Measurements from ENCODE around the gene AK1. TPM values are rescaled to one million over a fixed set of nuclear protein-coding genes. Genes with fewer than 3 reads are reported as not detected.

The AK1 gene
- total RNA-seq, 1 experiment from 2014 or later, result 34.4 TPM

DNA sequence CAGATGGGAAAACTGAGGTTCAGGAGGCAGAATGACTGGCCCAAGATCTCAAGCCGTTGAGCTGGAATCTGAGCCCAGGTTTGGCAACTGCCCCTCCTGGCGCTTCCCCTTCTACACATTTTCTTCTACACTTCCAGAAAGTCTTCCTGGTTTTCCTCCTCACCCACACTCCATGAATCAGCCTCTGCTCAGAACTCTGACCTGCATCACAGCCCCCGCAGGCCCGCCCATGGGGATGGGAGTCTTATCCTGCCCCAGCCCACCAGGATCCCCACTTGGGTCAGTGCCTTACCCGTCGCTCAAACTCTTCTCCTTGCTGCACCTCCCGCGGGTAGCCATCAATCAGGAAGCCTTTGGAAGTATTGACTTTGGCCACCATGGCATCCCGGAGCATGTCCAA is 5.9 kb downstream of the AK1 start:
- DNase-seq (ENCODE audit: low spot score), result no peak
- TF ChIP-seq TEAD4 (CRISPR knock-in tag; IDR thresholded peaks at IDR 0.05) (no peak), ZNF232 (CRISPR knock-in tag; IDR thresholded peaks at IDR 0.05) (no peak), SMAD4 (CRISPR knock-in tag; IDR thresholded peaks at IDR 0.05) (no peak), NFATC4 (CRISPR knock-in tag; IDR thresholded peaks at IDR 0.05) (no peak), ZNF219 (CRISPR knock-in tag; IDR thresholded peaks at IDR 0.05; ENCODE audit: borderline replicate concordance) (no peak), CREB1 (CRISPR knock-in tag; IDR thresholded peaks at IDR 0.05) (no peak), NR3C1 (CRISPR knock-in tag; conservative IDR thresholded peaks at IDR 0.05; ENCODE audit: low read depth) (no peak), EMX1 (CRISPR knock-in tag; IDR thresholded peaks at IDR 0.05) (no peak), TEAD1 (CRISPR knock-in tag; IDR thresholded peaks at IDR 0.05) (no peak), ATF1 (CRISPR knock-in tag; IDR thresholded peaks at IDR 0.05) (no peak), PRRX2 (CRISPR knock-in tag; IDR thresholded peaks at IDR 0.05) (no peak), MYBL2 (CRISPR knock-in tag; IDR thresholded peaks at IDR 0.05) (no peak), TP53 (CRISPR knock-in tag; IDR thresholded peaks at IDR 0.05) (no peak), ZNF396 (CRISPR knock-in tag; IDR thresholded peaks at IDR 0.05; ENCODE audit: borderline replicate concordance) (no peak)
- TF ChIP-seq, protein P1, sequence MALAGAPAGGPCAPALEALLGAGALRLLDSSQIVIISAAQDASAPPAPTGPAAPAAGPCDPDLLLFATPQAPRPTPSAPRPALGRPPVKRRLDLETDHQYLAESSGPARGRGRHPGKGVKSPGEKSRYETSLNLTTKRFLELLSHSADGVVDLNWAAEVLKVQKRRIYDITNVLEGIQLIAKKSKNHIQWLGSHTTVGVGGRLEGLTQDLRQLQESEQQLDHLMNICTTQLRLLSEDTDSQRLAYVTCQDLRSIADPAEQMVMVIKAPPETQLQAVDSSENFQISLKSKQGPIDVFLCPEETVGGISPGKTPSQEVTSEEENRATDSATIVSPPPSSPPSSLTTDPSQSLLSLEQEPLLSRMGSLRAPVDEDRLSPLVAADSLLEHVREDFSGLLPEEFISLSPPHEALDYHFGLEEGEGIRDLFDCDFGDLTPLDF (CRISPR knock-in tag; IDR thresholded peaks at IDR 0.05), result no peak
- TF ChIP-seq, protein P2, sequence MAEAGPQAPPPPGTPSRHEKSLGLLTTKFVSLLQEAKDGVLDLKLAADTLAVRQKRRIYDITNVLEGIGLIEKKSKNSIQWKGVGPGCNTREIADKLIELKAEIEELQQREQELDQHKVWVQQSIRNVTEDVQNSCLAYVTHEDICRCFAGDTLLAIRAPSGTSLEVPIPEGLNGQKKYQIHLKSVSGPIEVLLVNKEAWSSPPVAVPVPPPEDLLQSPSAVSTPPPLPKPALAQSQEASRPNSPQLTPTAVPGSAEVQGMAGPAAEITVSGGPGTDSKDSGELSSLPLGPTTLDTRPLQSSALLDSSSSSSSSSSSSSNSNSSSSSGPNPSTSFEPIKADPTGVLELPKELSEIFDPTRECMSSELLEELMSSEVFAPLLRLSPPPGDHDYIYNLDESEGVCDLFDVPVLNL (CRISPR knock-in tag; IDR thresholded peaks at IDR 0.05; ENCODE audit: borderline replicate concordance, low read depth), result no peak
- TF ChIP-seq, protein P3, sequence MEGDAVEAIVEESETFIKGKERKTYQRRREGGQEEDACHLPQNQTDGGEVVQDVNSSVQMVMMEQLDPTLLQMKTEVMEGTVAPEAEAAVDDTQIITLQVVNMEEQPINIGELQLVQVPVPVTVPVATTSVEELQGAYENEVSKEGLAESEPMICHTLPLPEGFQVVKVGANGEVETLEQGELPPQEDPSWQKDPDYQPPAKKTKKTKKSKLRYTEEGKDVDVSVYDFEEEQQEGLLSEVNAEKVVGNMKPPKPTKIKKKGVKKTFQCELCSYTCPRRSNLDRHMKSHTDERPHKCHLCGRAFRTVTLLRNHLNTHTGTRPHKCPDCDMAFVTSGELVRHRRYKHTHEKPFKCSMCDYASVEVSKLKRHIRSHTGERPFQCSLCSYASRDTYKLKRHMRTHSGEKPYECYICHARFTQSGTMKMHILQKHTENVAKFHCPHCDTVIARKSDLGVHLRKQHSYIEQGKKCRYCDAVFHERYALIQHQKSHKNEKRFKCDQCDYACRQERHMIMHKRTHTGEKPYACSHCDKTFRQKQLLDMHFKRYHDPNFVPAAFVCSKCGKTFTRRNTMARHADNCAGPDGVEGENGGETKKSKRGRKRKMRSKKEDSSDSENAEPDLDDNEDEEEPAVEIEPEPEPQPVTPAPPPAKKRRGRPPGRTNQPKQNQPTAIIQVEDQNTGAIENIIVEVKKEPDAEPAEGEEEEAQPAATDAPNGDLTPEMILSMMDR (IDR thresholded peaks at IDR 0.05), result no peak
- TF ChIP-seq, protein P4, sequence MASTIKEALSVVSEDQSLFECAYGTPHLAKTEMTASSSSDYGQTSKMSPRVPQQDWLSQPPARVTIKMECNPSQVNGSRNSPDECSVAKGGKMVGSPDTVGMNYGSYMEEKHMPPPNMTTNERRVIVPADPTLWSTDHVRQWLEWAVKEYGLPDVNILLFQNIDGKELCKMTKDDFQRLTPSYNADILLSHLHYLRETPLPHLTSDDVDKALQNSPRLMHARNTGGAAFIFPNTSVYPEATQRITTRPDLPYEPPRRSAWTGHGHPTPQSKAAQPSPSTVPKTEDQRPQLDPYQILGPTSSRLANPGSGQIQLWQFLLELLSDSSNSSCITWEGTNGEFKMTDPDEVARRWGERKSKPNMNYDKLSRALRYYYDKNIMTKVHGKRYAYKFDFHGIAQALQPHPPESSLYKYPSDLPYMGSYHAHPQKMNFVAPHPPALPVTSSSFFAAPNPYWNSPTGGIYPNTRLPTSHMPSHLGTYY (CRISPR knock-in tag; IDR thresholded peaks at IDR 0.05), result no peak
- TF ChIP-seq, protein P5, sequence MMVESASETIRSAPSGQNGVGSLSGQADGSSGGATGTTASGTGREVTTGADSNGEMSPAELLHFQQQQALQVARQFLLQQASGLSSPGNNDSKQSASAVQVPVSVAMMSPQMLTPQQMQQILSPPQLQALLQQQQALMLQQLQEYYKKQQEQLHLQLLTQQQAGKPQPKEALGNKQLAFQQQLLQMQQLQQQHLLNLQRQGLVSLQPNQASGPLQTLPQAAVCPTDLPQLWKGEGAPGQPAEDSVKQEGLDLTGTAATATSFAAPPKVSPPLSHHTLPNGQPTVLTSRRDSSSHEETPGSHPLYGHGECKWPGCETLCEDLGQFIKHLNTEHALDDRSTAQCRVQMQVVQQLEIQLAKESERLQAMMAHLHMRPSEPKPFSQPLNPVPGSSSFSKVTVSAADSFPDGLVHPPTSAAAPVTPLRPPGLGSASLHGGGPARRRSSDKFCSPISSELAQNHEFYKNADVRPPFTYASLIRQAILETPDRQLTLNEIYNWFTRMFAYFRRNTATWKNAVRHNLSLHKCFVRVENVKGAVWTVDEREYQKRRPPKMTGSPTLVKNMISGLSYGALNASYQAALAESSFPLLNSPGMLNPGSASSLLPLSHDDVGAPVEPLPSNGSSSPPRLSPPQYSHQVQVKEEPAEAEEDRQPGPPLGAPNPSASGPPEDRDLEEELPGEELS (CRISPR knock-in tag; IDR thresholded peaks at IDR 0.05), result no peak
- TF ChIP-seq, protein P6, sequence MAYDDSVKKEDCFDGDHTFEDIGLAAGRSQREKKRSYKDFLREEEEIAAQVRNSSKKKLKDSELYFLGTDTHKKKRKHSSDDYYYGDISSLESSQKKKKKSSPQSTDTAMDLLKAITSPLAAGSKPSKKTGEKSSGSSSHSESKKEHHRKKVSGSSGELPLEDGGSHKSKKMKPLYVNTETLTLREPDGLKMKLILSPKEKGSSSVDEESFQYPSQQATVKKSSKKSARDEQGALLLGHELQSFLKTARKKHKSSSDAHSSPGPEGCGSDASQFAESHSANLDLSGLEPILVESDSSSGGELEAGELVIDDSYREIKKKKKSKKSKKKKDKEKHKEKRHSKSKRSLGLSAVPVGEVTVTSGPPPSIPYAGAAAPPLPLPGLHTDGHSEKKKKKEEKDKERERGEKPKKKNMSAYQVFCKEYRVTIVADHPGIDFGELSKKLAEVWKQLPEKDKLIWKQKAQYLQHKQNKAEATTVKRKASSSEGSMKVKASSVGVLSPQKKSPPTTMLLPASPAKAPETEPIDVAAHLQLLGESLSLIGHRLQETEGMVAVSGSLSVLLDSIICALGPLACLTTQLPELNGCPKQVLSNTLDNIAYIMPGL (CRISPR knock-in tag; IDR thresholded peaks at IDR 0.05), result no peak
- H3K4me3 Mint-ChIP-seq, result no peak overlapping the region
- H3K9me3 Mint-ChIP-seq, result no peaks in the 10 kb centered on the region
- ChIA-PET POLR2A (no interaction called here), CTCF (interaction anchor here (3.4 to 4.2 kb wide), 2 partner anchors 45 to 137 kb away, joined by 49 to 115 read pairs; partner anchors contain the start of gene TOR2A)
- H3K27me3 Mint-ChIP-seq (ENCODE audit: low read depth), result no peaks in the 10 kb centered on the region
- no peak for ATAC-seq
- H3K27ac Mint-ChIP-seq, result peak overlapping the region; percentile 73; the same call in 1 of the 2 replicates
- H3K4me1 Mint-ChIP-seq, result peaks cover 10% of the 10 kb centered on the region
- H3K36me3 Mint-ChIP-seq, result no peaks in the 10 kb centered on the region
